Neural cell (in vitro differentiated cells): ENCODE data around the gene CIITA.

Source experiments
- EP300 ChIP-seq: fragments of 450-650 bp; conservative IDR thresholded peaks from 2 replicates; pipeline ENCODE4 v1.6.1; 2014; ENCODE audit warnings: antibody characterized with exemption, mild to moderate bottlenecking, moderate library complexity; ENCODE audit not compliant: poor library complexity, severe bottlenecking
- POLR2AphosphoS5 ChIP-seq: IDR thresholded peaks from 2 replicates; pipeline ENCODE4 v1.6.1; 2012
- RAD21 ChIP-seq: fragments of 450-650 bp; conservative IDR thresholded peaks from 2 replicates; pipeline ENCODE4 v1.6.1; 2014; ENCODE audit warnings: antibody characterized with exemption, mild to moderate bottlenecking, moderate library complexity
- TAF1 ChIP-seq: IDR thresholded peaks from 2 replicates; pipeline ENCODE4 v1.6.1; 2012; ENCODE audit warnings: low read depth
- TF ChIP-seq, protein P1 (sequence below): fragments of 450-650 bp; IDR thresholded peaks from 2 replicates; pipeline ENCODE4 v1.5.1; 2014; ENCODE audit warnings: antibody characterized with exemption, mild to moderate bottlenecking, moderate library complexity; ENCODE audit not compliant: poor library complexity, severe bottlenecking
- TF ChIP-seq, protein P2 (sequence below): IDR thresholded peaks from 2 replicates; pipeline ENCODE4 v1.6.1; 2012; ENCODE audit warnings: borderline replicate concordance

DNA sequence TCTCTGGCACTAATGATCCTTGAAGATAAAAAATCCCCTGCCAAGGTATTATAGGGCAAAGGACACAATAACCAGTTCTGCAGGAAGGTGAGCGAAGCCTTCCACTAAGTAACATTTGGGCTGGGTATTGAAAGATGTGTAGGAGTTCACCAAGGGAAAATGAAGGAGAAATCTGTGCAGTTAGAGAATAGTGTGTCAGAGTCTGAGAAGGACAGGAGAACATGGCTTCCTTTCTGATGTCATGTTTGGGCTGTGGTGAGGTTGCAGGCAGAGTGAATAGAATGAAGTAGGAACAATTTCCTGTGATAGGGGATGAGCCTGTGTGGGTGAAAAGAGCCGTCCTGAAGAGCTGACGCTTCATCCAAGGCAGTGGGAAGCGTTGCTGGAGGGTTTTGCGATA is 24.1 kb upstream of the CIITA start:
- TF ChIP-seq POLR2AphosphoS5 (no peak), RAD21 (no peak), EP300 (no peak), TAF1 (no peak)
- TF ChIP-seq, protein P1, sequence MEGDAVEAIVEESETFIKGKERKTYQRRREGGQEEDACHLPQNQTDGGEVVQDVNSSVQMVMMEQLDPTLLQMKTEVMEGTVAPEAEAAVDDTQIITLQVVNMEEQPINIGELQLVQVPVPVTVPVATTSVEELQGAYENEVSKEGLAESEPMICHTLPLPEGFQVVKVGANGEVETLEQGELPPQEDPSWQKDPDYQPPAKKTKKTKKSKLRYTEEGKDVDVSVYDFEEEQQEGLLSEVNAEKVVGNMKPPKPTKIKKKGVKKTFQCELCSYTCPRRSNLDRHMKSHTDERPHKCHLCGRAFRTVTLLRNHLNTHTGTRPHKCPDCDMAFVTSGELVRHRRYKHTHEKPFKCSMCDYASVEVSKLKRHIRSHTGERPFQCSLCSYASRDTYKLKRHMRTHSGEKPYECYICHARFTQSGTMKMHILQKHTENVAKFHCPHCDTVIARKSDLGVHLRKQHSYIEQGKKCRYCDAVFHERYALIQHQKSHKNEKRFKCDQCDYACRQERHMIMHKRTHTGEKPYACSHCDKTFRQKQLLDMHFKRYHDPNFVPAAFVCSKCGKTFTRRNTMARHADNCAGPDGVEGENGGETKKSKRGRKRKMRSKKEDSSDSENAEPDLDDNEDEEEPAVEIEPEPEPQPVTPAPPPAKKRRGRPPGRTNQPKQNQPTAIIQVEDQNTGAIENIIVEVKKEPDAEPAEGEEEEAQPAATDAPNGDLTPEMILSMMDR = no peak
- TF ChIP-seq, protein P2, sequence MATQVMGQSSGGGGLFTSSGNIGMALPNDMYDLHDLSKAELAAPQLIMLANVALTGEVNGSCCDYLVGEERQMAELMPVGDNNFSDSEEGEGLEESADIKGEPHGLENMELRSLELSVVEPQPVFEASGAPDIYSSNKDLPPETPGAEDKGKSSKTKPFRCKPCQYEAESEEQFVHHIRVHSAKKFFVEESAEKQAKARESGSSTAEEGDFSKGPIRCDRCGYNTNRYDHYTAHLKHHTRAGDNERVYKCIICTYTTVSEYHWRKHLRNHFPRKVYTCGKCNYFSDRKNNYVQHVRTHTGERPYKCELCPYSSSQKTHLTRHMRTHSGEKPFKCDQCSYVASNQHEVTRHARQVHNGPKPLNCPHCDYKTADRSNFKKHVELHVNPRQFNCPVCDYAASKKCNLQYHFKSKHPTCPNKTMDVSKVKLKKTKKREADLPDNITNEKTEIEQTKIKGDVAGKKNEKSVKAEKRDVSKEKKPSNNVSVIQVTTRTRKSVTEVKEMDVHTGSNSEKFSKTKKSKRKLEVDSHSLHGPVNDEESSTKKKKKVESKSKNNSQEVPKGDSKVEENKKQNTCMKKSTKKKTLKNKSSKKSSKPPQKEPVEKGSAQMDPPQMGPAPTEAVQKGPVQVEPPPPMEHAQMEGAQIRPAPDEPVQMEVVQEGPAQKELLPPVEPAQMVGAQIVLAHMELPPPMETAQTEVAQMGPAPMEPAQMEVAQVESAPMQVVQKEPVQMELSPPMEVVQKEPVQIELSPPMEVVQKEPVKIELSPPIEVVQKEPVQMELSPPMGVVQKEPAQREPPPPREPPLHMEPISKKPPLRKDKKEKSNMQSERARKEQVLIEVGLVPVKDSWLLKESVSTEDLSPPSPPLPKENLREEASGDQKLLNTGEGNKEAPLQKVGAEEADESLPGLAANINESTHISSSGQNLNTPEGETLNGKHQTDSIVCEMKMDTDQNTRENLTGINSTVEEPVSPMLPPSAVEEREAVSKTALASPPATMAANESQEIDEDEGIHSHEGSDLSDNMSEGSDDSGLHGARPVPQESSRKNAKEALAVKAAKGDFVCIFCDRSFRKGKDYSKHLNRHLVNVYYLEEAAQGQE = no peak
